ENCODE results near the gene NAT8.
"Not testable (repeated sequence)": the region's sequence is repeated elsewhere in the genome, so short reads cannot be mapped to it uniquely, and the experiment has no call there.

The NAT8 gene, protein sequence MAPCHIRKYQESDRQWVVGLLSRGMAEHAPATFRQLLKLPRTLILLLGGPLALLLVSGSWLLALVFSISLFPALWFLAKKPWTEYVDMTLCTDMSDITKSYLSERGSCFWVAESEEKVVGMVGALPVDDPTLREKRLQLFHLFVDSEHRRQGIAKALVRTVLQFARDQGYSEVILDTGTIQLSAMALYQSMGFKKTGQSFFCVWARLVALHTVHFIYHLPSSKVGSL
- long read RNA-seq, result 0 reads

DNA sequence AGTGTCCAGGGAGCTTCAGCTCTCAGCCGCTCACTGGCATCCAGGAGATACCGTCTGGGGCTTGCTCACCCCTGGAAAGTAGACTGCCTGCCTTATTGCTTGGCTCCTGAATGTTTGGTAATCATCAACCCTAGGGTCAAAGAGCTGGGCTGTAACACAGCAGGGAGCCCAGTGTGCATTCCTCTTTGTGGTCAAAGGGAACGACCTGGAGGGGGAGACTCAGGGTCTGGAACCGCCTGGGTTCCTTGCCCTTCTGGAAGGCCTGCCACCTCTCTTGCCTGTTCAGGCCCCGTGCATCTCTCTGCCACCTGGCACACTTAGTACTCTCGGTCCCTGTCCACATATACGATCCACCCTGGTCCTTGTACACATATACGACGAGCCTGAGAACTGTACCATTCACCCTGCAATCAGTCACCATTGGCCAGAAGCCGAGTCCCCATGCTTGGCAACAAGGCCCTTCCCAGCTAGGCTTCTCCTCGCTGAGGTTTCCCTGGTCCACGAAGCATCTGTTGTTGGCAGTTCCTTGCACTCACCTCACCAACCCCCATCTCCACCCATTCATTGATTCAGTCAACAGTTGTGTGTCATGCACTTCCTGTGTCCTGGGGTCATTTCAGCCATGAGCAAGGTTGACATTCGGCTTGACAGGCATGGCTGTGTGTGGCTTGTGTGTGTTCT lies at the start of gene NAT8:
NAT8 (minus strand) TSS at position 85 of the 681 bp plus-strand sequence. CDS start 794 bp downstream, outside the sequence.
- no peaks in the 10 kb centered on the region for H3K27me3 ChIP-seq (ENCODE audit: insufficient read depth, poor library complexity, severe bottlenecking)
- no peak within 1 kb of the TSS for H3K27ac ChIP-seq (replicated peaks)
- TF ChIP-seq SPI1 (IDR thresholded peaks at IDR 0.05; ENCODE audit: borderline replicate concordance, low read depth), result no peak
- TF ChIP-seq GABPA (IDR thresholded peaks at IDR 0.05; ENCODE audit: low read depth), result no peak
- no peak for TF ChIP-seq POLR2AphosphoS5 (IDR thresholded peaks at IDR 0.05; ENCODE audit: low read depth)
- TF ChIP-seq, protein P1, sequence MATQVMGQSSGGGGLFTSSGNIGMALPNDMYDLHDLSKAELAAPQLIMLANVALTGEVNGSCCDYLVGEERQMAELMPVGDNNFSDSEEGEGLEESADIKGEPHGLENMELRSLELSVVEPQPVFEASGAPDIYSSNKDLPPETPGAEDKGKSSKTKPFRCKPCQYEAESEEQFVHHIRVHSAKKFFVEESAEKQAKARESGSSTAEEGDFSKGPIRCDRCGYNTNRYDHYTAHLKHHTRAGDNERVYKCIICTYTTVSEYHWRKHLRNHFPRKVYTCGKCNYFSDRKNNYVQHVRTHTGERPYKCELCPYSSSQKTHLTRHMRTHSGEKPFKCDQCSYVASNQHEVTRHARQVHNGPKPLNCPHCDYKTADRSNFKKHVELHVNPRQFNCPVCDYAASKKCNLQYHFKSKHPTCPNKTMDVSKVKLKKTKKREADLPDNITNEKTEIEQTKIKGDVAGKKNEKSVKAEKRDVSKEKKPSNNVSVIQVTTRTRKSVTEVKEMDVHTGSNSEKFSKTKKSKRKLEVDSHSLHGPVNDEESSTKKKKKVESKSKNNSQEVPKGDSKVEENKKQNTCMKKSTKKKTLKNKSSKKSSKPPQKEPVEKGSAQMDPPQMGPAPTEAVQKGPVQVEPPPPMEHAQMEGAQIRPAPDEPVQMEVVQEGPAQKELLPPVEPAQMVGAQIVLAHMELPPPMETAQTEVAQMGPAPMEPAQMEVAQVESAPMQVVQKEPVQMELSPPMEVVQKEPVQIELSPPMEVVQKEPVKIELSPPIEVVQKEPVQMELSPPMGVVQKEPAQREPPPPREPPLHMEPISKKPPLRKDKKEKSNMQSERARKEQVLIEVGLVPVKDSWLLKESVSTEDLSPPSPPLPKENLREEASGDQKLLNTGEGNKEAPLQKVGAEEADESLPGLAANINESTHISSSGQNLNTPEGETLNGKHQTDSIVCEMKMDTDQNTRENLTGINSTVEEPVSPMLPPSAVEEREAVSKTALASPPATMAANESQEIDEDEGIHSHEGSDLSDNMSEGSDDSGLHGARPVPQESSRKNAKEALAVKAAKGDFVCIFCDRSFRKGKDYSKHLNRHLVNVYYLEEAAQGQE (IDR thresholded peaks at IDR 0.05; ENCODE audit: insufficient replicate concordance, low read depth), result no peak
- TF ChIP-seq, protein P2, sequence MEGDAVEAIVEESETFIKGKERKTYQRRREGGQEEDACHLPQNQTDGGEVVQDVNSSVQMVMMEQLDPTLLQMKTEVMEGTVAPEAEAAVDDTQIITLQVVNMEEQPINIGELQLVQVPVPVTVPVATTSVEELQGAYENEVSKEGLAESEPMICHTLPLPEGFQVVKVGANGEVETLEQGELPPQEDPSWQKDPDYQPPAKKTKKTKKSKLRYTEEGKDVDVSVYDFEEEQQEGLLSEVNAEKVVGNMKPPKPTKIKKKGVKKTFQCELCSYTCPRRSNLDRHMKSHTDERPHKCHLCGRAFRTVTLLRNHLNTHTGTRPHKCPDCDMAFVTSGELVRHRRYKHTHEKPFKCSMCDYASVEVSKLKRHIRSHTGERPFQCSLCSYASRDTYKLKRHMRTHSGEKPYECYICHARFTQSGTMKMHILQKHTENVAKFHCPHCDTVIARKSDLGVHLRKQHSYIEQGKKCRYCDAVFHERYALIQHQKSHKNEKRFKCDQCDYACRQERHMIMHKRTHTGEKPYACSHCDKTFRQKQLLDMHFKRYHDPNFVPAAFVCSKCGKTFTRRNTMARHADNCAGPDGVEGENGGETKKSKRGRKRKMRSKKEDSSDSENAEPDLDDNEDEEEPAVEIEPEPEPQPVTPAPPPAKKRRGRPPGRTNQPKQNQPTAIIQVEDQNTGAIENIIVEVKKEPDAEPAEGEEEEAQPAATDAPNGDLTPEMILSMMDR (IDR thresholded peaks at IDR 0.05; ENCODE audit: insufficient read depth, low read length), result no peak
- no peak for DNase-seq (ENCODE audit: low read depth in 1 of 2, low spot score in 1 of 2)
- H3K4me3 ChIP-seq (replicated peaks; ENCODE audit: insufficient read depth, low read length), result no peak within 1 kb of the TSS

DNA sequence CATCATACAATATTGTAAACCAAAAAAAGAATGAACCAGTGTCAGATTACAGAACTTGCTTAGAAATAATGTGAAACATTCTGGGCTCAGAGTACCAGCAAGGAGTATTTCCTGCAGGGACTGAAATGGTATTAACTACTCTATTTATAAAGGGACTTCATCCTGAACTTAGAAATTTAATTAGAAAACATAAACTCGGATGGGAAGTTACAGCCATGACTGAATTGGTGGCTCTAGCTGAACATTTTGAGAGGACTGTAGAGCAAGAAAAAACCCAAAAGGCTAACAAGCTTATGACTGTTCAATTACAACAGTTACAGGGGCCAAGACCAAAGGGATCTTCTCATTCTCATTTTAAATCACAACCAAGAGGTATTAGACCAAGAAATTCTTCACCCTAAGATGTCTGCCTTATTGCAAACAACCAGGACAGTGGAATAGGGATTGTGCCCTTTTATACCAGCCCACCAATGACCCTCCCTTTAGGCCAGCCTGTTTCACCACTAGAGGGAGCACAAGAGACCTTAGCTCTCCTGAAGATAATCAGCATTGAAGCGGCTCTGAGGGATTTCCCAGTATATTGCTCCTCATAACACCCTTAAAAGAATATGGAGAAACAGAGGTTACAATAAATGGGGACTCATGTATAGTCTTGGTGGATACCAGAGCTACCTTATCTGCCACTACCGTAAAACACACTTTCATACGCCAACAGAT lies 48.3 kb upstream of the NAT8 start:
- TF ChIP-seq, protein P2 (IDR thresholded peaks at IDR 0.05; ENCODE audit: insufficient read depth, low read length), result peak; percentile 30
- not testable (repeated sequence) for H3K27me3 ChIP-seq (ENCODE audit: insufficient read depth, poor library complexity, severe bottlenecking); H3K27ac ChIP-seq (replicated peaks); H3K4me3 ChIP-seq (replicated peaks; ENCODE audit: insufficient read depth, low read length)
- DNase-seq (ENCODE audit: low read depth in 1 of 2, low spot score in 1 of 2), result peak in 1 of 2 experiments; percentile 37

DNA sequence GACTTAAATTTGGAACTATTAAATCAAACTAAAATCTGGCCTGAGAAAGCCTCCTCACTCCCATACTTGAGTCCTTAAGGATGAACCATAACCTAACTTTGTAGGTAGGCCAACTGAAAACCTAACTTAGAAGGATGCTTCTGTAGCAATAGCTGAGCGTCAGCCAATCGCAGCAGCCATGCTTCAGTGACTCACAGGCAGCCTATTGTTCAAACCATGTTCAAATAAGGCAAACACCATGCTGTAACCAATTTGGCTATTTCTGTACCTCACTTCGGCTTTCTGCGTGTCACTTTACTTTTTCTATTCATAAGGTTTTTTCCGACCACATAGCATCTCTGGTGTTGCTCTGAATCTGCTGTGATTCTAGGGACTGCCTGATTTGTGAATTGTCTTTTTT lies 46.3 kb upstream of the NAT8 start:
- H3K27me3 ChIP-seq (ENCODE audit: insufficient read depth, poor library complexity, severe bottlenecking); DNase-seq (ENCODE audit: low read depth in 1 of 2, low spot score in 1 of 2): not testable (repeated sequence)

DNA sequence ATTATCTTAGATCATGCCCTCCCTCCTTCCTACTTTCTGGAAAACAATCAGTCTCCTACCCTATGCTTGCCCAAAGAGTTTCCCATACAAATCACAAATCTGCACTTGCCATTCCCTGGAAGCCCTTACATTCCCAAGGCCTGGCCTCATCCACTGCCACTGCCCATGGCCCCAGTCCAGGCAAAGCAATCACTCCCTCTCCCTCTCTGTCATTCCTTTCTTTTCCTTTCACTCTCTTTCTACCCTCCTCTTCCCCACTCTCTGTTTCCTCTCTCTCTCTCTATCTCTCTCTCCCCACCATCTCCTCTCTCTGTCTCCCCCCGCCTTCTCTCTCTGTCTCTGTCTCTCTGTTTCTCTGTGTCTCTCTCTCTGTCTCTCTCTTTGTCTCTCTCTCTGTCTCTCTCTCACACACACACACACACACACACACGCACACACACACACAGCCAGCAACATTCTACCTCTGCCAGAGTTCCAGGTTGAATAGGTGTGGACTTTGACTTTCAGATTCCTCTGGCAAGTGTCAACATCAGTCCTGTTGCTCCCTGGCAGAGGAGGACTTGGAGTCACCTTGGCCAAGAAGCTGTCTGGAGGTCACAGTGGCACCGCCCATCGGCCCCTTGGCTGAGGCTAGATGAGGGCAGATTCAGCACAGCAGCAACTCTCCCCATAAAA lies 43.7 kb upstream of the NAT8 start:
- TF ChIP-seq GABPA (IDR thresholded peaks at IDR 0.05; ENCODE audit: low read depth), result no peak
- no peak for TF ChIP-seq SPI1 (IDR thresholded peaks at IDR 0.05; ENCODE audit: borderline replicate concordance, low read depth)
- TF ChIP-seq, protein P1 (IDR thresholded peaks at IDR 0.05; ENCODE audit: insufficient replicate concordance, low read depth), result no peak
- no peak for TF ChIP-seq POLR2AphosphoS5 (IDR thresholded peaks at IDR 0.05; ENCODE audit: low read depth)
- TF ChIP-seq, protein P2 (IDR thresholded peaks at IDR 0.05; ENCODE audit: insufficient read depth, low read length), result no peak
- Histone ChIP-seq H3K4me3 (replicated peaks; ENCODE audit: insufficient read depth, low read length) (no peak overlapping the region), H3K27ac (replicated peaks) (no peak overlapping the region), H3K27me3 (ENCODE audit: insufficient read depth, poor library complexity, severe bottlenecking) (no peaks in the 10 kb centered on the region)
- DNase-seq (ENCODE audit: low read depth in 1 of 2, low spot score in 1 of 2), result no peak

More for the DNA sequence above, 46.3 kb upstream of the NAT8 start:
- H3K27ac ChIP-seq (replicated peaks); H3K4me3 ChIP-seq (replicated peaks; ENCODE audit: insufficient read depth, low read length): not testable (repeated sequence)

DNA sequence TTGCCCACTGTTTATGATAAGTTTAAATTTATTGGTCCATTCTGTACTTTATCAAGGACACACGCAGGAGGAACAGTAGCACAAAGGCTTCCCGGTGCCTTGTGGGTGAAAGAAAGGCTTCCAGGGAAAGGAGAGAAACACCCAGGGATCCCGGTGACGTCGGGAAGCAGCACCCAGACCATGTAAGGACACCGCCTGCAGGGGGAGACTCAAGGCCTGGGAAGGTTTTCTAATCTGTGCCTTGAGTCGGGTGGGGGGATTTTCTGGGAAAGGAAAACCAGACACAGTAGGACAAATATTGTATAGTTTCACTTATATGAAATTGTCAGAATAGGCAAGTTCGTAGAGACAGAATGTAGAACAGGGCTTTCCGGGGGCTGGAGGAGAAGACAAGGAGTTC lies 42.7 kb upstream of the NAT8 start:
- H3K4me3 ChIP-seq (replicated peaks; ENCODE audit: insufficient read depth, low read length); H3K27ac ChIP-seq (replicated peaks); H3K27me3 ChIP-seq (ENCODE audit: insufficient read depth, poor library complexity, severe bottlenecking); DNase-seq (ENCODE audit: low read depth in 1 of 2, low spot score in 1 of 2): not testable (repeated sequence)

DNA sequence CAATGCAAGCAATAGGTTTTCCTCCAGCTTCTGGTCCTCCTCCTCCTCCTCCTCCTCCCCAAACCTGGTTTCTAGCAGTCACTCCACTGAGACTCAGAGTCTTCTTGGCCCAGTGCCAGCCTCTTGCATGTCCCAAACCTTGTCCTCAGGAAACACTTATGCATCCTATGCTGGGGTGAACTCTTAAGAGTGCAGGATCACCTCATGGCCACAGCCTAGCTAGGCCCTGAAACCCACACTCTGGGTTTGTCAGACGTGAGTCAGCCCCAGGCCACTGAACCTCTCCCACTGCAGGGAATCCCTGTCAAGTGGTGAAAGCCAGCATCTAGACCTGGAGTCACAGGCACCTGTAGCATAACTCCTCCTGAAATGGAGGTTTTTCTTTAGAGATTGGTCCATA lies 42.1 kb upstream of the NAT8 start:
- not testable (repeated sequence) for H3K4me3 ChIP-seq (replicated peaks; ENCODE audit: insufficient read depth, low read length); H3K27ac ChIP-seq (replicated peaks); H3K27me3 ChIP-seq (ENCODE audit: insufficient read depth, poor library complexity, severe bottlenecking); DNase-seq (ENCODE audit: low read depth in 1 of 2, low spot score in 1 of 2)
